ENCODE data around the gene DHRS9.

DNA sequence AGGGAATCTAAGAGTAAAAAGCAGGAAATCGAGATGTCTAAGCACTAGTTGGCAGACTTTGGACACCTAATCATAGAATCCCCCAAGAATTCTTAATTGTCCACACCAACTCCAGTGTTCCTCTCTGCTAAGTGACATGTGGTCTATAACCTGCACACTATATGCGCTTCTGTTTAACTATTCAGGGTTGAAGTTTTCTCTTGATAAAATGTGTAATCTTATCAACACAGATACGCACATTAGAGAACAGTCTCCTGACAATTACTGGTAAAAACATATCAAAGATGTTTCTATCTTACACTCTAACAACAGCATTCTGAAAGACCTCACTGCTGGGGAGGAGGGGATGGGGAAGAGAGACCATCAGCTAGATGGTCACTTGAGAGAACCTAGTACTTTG, 42.1 kb upstream of the DHRS9 start:
- TF ChIP-seq, protein P1, sequence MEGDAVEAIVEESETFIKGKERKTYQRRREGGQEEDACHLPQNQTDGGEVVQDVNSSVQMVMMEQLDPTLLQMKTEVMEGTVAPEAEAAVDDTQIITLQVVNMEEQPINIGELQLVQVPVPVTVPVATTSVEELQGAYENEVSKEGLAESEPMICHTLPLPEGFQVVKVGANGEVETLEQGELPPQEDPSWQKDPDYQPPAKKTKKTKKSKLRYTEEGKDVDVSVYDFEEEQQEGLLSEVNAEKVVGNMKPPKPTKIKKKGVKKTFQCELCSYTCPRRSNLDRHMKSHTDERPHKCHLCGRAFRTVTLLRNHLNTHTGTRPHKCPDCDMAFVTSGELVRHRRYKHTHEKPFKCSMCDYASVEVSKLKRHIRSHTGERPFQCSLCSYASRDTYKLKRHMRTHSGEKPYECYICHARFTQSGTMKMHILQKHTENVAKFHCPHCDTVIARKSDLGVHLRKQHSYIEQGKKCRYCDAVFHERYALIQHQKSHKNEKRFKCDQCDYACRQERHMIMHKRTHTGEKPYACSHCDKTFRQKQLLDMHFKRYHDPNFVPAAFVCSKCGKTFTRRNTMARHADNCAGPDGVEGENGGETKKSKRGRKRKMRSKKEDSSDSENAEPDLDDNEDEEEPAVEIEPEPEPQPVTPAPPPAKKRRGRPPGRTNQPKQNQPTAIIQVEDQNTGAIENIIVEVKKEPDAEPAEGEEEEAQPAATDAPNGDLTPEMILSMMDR (IDR thresholded peaks at IDR 0.05; ENCODE audit: low read depth, low read length): no peak
- TF ChIP-seq EZH2phosphoT487 (IDR thresholded peaks at IDR 0.05; ENCODE audit: low read depth): no peak
